Measurements from ENCODE around the gene SYNDIG1L. TPM values are rescaled to one million over a fixed set of nuclear protein-coding genes. Genes with fewer than 3 reads are reported as not detected.

The SYNDIG1L gene
- total RNA-seq, 1 experiment from 2014 or later: 0.29 TPM

- TF ChIP-seq, protein P1, sequence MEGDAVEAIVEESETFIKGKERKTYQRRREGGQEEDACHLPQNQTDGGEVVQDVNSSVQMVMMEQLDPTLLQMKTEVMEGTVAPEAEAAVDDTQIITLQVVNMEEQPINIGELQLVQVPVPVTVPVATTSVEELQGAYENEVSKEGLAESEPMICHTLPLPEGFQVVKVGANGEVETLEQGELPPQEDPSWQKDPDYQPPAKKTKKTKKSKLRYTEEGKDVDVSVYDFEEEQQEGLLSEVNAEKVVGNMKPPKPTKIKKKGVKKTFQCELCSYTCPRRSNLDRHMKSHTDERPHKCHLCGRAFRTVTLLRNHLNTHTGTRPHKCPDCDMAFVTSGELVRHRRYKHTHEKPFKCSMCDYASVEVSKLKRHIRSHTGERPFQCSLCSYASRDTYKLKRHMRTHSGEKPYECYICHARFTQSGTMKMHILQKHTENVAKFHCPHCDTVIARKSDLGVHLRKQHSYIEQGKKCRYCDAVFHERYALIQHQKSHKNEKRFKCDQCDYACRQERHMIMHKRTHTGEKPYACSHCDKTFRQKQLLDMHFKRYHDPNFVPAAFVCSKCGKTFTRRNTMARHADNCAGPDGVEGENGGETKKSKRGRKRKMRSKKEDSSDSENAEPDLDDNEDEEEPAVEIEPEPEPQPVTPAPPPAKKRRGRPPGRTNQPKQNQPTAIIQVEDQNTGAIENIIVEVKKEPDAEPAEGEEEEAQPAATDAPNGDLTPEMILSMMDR (IDR thresholded peaks at IDR 0.05; ENCODE audit: insufficient read depth in 1 of 2, low read depth in 1 of 2, low read length in 1 of 2, severe bottlenecking in 1 of 2, unreplicated experiment in 1 of 2): no peak
- Mint-ChIP-seq H3K27me3 (ENCODE audit: insufficient read depth, unreplicated experiment) (no peaks in the 10 kb centered on the region), H3K4me1 (ENCODE audit: low read depth, unreplicated experiment) (peaks cover 6% of the 10 kb centered on the region), H3K36me3 (ENCODE audit: insufficient read depth, unreplicated experiment) (no peaks in the 10 kb centered on the region), H3K9me3 (ENCODE audit: unreplicated experiment) (no peaks in the 10 kb centered on the region), H3K27ac (ENCODE audit: unreplicated experiment) (no peak overlapping the region), H3K4me3 (ENCODE audit: unreplicated experiment) (no peak overlapping the region)
- ChIA-PET POLR2A (no interaction called here), CTCF (no interaction called here)
- intact Hi-C loops (cut with micrococcal nuclease; ENCODE audit: unreplicated experiment): no loop called here
- Histone ChIP-seq H3K36me3 (ENCODE audit: control insufficient read depth, insufficient read depth, low read length) (no peaks in the 10 kb centered on the region), H3K4me1 (peaks cover 9% of the 10 kb centered on the region; the same call in 1 of the 2 replicates), H3K27me3 (replicated peaks; ENCODE audit: control insufficient read depth, insufficient read depth, low read length) (no peaks in the 10 kb centered on the region), H3K9me3 (no peaks in the 10 kb centered on the region), H3K4me3 (ENCODE audit: low read depth, low read length) (no peak overlapping the region)
- DNase-seq: no peak
- BruUV-seq (replicated peaks): no TSS peak
These were observed 21.6 kb downstream of the SYNDIG1L start for GRCh38 chr14:74404435-74404834.

GRCh38 chr14:74403619-74404417, 22.2 kb downstream of the SYNDIG1L start:
- no peak overlapping the region for H3K27ac Mint-ChIP-seq (ENCODE audit: unreplicated experiment)
- H3K4me1 Mint-ChIP-seq (ENCODE audit: low read depth, unreplicated experiment): peaks cover 6% of the 10 kb centered on the region
- ChIA-PET POLR2A (no interaction called here), CTCF (no interaction called here)
- Histone ChIP-seq H3K27me3 (replicated peaks; ENCODE audit: control insufficient read depth, insufficient read depth, low read length) (no peaks in the 10 kb centered on the region), H3K4me3 (ENCODE audit: low read depth, low read length) (no peak overlapping the region), H3K36me3 (ENCODE audit: control insufficient read depth, insufficient read depth, low read length) (no peaks in the 10 kb centered on the region), H3K9me3 (no peaks in the 10 kb centered on the region), H3K4me1 (peaks cover 9% of the 10 kb centered on the region; the same call in 1 of the 2 replicates)
- no peaks in the 10 kb centered on the region for H3K9me3 Mint-ChIP-seq (ENCODE audit: unreplicated experiment)
- H3K4me3 Mint-ChIP-seq (ENCODE audit: unreplicated experiment): no peak overlapping the region
- no peaks in the 10 kb centered on the region for H3K27me3 Mint-ChIP-seq (ENCODE audit: insufficient read depth, unreplicated experiment)
- no peak for DNase-seq
- intact Hi-C loops (cut with micrococcal nuclease; ENCODE audit: unreplicated experiment): no loop called here
- no peaks in the 10 kb centered on the region for H3K36me3 Mint-ChIP-seq (ENCODE audit: insufficient read depth, unreplicated experiment)
- TF ChIP-seq, protein P1 (IDR thresholded peaks at IDR 0.05; ENCODE audit: insufficient read depth in 1 of 2, low read depth in 1 of 2, low read length in 1 of 2, severe bottlenecking in 1 of 2, unreplicated experiment in 1 of 2): no peak
- BruUV-seq (replicated peaks): no TSS peak

- TF ChIP-seq, protein P1 (IDR thresholded peaks at IDR 0.05; ENCODE audit: insufficient read depth in 1 of 2, low read depth in 1 of 2, low read length in 1 of 2, severe bottlenecking in 1 of 2, unreplicated experiment in 1 of 2): no peak
- Mint-ChIP-seq H3K9me3 (ENCODE audit: unreplicated experiment) (no peaks in the 10 kb centered on the region), H3K4me3 (ENCODE audit: unreplicated experiment) (no peak overlapping the region), H3K36me3 (ENCODE audit: insufficient read depth, unreplicated experiment) (no peaks in the 10 kb centered on the region), H3K4me1 (ENCODE audit: low read depth, unreplicated experiment) (peaks cover 6% of the 10 kb centered on the region), H3K27ac (ENCODE audit: unreplicated experiment) (no peak overlapping the region), H3K27me3 (ENCODE audit: insufficient read depth, unreplicated experiment) (no peaks in the 10 kb centered on the region)
- CTCF ChIA-PET: no interaction called here
- no TSS peak for BruUV-seq (replicated peaks)
- Histone ChIP-seq H3K36me3 (ENCODE audit: control insufficient read depth, insufficient read depth, low read length) (no peaks in the 10 kb centered on the region), H3K4me3 (ENCODE audit: low read depth, low read length) (no peak overlapping the region), H3K27me3 (replicated peaks; ENCODE audit: control insufficient read depth, insufficient read depth, low read length) (no peaks in the 10 kb centered on the region), H3K4me1 (peaks cover 9% of the 10 kb centered on the region; the same call in 1 of the 2 replicates), H3K9me3 (no peaks in the 10 kb centered on the region)
- intact Hi-C loops (cut with micrococcal nuclease; ENCODE audit: unreplicated experiment): no loop called here
- POLR2A ChIA-PET: no interaction called here
- no peak for DNase-seq
These were observed 23.4 kb downstream of the SYNDIG1L start for GRCh38 chr14:74402401-74403251.

All from Caco-2 (cell line).